ENCODE data around the gene TMX4.

The TMX4 gene

DNA sequence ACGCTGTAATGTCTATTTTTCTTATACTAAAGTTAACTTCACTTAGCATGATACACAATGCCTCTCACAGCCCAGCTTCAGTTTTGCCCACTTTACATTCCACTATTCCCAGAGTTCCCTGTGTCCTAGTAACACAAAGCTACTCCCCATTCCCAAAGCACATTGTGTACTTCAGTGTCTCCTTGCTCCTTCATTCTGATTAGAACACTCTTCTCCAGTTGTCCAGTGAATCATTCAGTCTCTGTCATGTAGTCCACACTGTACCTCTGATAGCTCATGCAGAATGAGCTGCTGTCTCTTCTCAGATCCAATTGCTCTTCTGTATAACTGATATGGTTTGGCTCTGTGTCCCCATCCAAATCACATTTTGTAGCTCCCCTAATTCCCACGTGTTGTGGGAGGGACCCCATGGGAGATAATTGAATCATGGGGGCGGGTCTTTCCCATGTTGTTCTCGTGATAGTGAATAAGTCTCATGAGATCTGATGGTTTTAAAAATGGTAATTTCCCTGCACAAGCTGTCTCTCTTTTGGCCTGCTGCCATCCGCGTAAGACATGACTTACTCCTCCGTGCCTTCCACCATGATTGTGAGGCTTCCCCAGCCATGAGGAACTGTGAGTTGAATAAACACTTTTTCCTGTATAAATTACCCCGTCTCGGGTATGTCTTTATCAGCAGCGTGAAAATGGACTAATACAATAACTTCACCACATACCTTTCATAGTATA lies 2.1 kb upstream of the TMX4 start:
- H3K36me3 ChIP-seq (ENCODE audit: insufficient read depth, low read length) = no peaks in the 10 kb centered on the region
- no peaks in the 10 kb centered on the region for H3K9me3 ChIP-seq (ENCODE audit: insufficient read depth, low read depth, low read length)
- no peaks in the 10 kb centered on the region for H3K9me2 ChIP-seq (replicated peaks; ENCODE audit: low read depth, low read length)
- H3K4me1 ChIP-seq (ENCODE audit: insufficient read depth, low read length, poor library complexity, severe bottlenecking) = peaks cover 36% of the 10 kb centered on the region
- H3K4me3 ChIP-seq (ENCODE audit: low read length, poor library complexity, severe bottlenecking) = no peak overlapping the region
- peaks cover 13% of the 10 kb centered on the region for H4K20me1 ChIP-seq (ENCODE audit: insufficient read depth, low read length, poor library complexity, severe bottlenecking)
- H3K27me3 ChIP-seq (ENCODE audit: insufficient read depth, low read length, poor library complexity, severe bottlenecking) = no peaks in the 10 kb centered on the region
- no peak overlapping the region for H3K9ac ChIP-seq (ENCODE audit: low read depth, low read length, poor library complexity, severe bottlenecking)
- no peak overlapping the region for H2AFZ ChIP-seq (ENCODE audit: low read length)
- no peak for TF ChIP-seq EZH2phosphoT487 (IDR thresholded peaks at IDR 0.05; ENCODE audit: borderline replicate concordance)
- TF ChIP-seq CTCF (conservative IDR thresholded peaks at IDR 0.05; ENCODE audit: low read length) = no peak
- peaks cover 9% of the 10 kb centered on the region; the same call in 1 of the 2 replicates for H3F3A ChIP-seq (ENCODE audit: low read depth)
- peak overlapping the region; percentile 91 for H3K4me2 ChIP-seq (ENCODE audit: low read depth, low read length, poor library complexity, severe bottlenecking)
- peaks cover 21% of the 10 kb centered on the region for H3K79me2 ChIP-seq (ENCODE audit: insufficient read depth, low read length)

DNA sequence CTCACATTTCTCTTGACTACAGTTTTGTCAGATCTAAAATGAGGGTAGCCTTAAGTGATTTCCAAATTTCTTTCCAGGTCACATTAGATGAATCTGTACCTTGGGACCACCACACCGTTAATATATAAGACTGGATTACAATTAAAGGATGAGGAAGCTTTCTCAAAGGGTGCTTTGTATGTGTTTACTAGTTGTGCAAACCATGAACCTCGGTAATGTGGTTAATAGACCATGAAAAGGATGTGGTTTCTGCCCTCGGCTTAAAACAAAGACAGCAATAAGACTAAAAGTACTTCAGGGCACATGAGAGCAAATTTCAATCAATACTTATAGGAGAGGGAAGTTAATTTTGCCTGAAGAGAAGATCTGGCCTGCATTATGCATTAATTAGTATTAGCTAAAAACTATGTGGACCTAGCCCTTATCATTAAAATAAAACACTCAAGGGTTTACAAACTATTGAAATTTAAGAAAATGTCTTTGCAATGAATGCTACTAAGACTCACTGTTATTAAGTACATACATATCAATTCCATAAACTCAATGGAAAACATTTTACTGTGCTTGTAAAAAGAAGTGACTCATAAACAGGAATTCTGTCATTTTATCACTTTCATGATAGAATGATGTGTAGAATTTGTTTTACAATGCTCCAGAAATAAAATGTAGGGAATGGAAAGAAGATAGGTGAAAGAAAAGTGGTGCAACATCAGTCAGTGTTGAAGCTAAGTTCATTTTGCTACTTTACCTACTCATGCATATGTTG lies 936 bp upstream of the TMX4 start:
- Histone ChIP-seq H3K9me3 (ENCODE audit: insufficient read depth, low read depth, low read length) (no peaks in the 10 kb centered on the region), H3K79me2 (ENCODE audit: insufficient read depth, low read length) (peaks cover 33% of the 10 kb centered on the region), H3K36me3 (ENCODE audit: insufficient read depth, low read length) (no peaks in the 10 kb centered on the region), H3K4me3 (ENCODE audit: low read length, poor library complexity, severe bottlenecking) (peak overlapping the region; percentile 83), H3K4me2 (ENCODE audit: low read depth, low read length, poor library complexity, severe bottlenecking) (peak overlapping the region; percentile 91), H4K20me1 (ENCODE audit: insufficient read depth, low read length, poor library complexity, severe bottlenecking) (peaks cover 24% of the 10 kb centered on the region), H3K4me1 (ENCODE audit: insufficient read depth, low read length, poor library complexity, severe bottlenecking) (peaks cover 48% of the 10 kb centered on the region), H3K9ac (ENCODE audit: low read depth, low read length, poor library complexity, severe bottlenecking) (peak overlapping the region; percentile 94), H3F3A (ENCODE audit: low read depth) (peaks cover 9% of the 10 kb centered on the region; the same call in 1 of the 2 replicates), H2AFZ (ENCODE audit: low read length) (no peak overlapping the region), H3K27me3 (ENCODE audit: insufficient read depth, low read length, poor library complexity, severe bottlenecking) (no peaks in the 10 kb centered on the region), H3K9me2 (replicated peaks; ENCODE audit: low read depth, low read length) (no peaks in the 10 kb centered on the region)
- no peak for TF ChIP-seq CTCF (conservative IDR thresholded peaks at IDR 0.05; ENCODE audit: low read length)
- no peak for TF ChIP-seq EZH2phosphoT487 (IDR thresholded peaks at IDR 0.05; ENCODE audit: borderline replicate concordance)

- Histone ChIP-seq H3K79me2 (ENCODE audit: insufficient read depth, low read length) (peaks cover 39% of the 10 kb centered on the region), H2AFZ (ENCODE audit: low read length) (peak overlapping the region; percentile 60), H3K9me3 (ENCODE audit: insufficient read depth, low read depth, low read length) (no peaks in the 10 kb centered on the region), H3K4me1 (ENCODE audit: insufficient read depth, low read length, poor library complexity, severe bottlenecking) (peaks cover 54% of the 10 kb centered on the region), H3K4me2 (ENCODE audit: low read depth, low read length, poor library complexity, severe bottlenecking) (peak overlapping the region; percentile 91), H3K36me3 (ENCODE audit: insufficient read depth, low read length) (no peaks in the 10 kb centered on the region), H3K4me3 (ENCODE audit: low read length, poor library complexity, severe bottlenecking) (peak overlapping the region; percentile 83), H3F3A (ENCODE audit: low read depth) (peaks cover 9% of the 10 kb centered on the region; the same call in 1 of the 2 replicates), H3K27me3 (ENCODE audit: insufficient read depth, low read length, poor library complexity, severe bottlenecking) (no peaks in the 10 kb centered on the region), H4K20me1 (ENCODE audit: insufficient read depth, low read length, poor library complexity, severe bottlenecking) (peaks cover 29% of the 10 kb centered on the region), H3K9me2 (replicated peaks; ENCODE audit: low read depth, low read length) (no peaks in the 10 kb centered on the region), H3K9ac (ENCODE audit: low read depth, low read length, poor library complexity, severe bottlenecking) (peak overlapping the region; percentile 94)
- TF ChIP-seq EZH2phosphoT487 (IDR thresholded peaks at IDR 0.05; ENCODE audit: borderline replicate concordance) (no peak), CTCF (conservative IDR thresholded peaks at IDR 0.05; ENCODE audit: low read length) (no peak)
Measured at GRCh38 chr20:8019998-8020247, 362 bp upstream of the TMX4 start.

Measured in Loucy (cell line).